ENCODE data around the gene GRIN1. TPM values are rescaled to one million over a fixed set of nuclear protein-coding genes. Genes with fewer than 3 reads are reported as not detected.

GRIN1 gene
- polyA plus RNA-seq, 2 of the 4 experiments (the other 2 are of a cell fraction) = 0.13 to 0.45 TPM

DNA sequence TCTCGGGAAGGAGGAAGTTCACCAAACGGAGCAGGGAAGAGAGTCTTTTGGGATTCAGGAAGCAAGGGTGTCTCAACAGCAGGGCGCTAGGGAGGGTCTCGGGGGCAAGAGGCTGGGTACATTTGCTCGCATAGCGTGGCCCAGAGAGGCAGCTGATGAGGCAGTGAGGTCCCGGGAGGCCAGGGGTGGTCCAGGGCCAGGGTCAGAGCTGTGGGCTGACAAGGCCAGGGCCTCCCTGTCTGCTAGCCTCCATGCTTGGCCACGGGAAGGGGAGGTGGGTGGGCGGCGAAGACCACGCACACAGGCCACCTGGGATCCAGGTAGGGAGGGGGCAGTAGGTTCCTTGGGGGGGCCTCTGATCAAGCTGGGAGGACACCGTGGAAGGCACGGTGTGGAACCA lies 72.6 kb downstream of the GRIN1 start:
- no peaks in the 10 kb centered on the region for H3K9me3 ChIP-seq
- WGBS (ENCODE audit: missing lambda C conversion rate) = 84% methylated on average over 13 of the region's 13 CpGs
- no peak for FAIRE-seq
- peaks cover 7% of the 10 kb centered on the region for H3K4me1 ChIP-seq
- POLR2A ChIA-PET = no interaction called here
- H3K4me3 ChIP-seq = no peak overlapping the region
- no peak for ATAC-seq
- no peak overlapping the region for H3K27ac ChIP-seq
- 0 out of 5 replicates have a peak, but pooled peaks of 1 of the 2 experiments have one; percentile 4 for TF ChIP-seq JUN (IDR thresholded peaks at IDR 0.05)
- TF ChIP-seq FOSB (CRISPR knock-in tag; IDR thresholded peaks at IDR 0.05) = no peak
- TF ChIP-seq ESRRA (IDR thresholded peaks at IDR 0.05; ENCODE audit: borderline replicate concordance, low read length) = no peak
- no peak for DNase-seq (ENCODE audit: low read depth in 1 of 2, low spot score in 1 of 2)
- H3K4me2 ChIP-seq = no peak overlapping the region
- CTCF ChIA-PET = interaction anchor here (1.5 to 9.9 kb wide), 4 partner anchors 16 to 33 kb away, joined by 3 to 71 read pairs (median 11); partner anchors contain the start of genes RNF224, SSNA1 and TUBB4B

DNA sequence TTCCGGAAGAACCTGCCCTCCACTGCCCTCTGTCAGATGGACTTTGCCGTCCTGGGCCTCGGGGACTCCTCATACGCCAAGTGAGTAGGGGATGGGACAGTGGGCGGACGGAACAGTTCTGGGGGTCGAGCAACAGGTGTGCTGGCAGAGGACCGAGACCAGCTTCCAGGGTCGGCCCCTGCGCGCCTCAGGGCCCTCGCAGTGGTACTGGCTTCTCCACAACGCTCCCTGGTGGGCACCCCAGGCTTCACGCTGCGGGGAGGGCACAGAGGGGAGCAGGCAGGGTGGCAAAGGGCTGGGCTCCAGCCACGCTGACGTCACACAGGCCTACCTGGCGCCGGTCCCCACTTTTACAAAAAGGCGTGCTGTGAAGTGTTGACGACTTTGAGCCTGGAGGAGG lies 73.6 kb downstream of the GRIN1 start:
- peak in 1 of 2 experiments; percentile 36; a peak in 3 of 6 replicates for ATAC-seq
- H3K27ac ChIP-seq = no peak overlapping the region
- peaks cover 9% of the 10 kb centered on the region for H3K4me1 ChIP-seq
- FAIRE-seq = no peak
- ChIA-PET CTCF (interaction anchor here (0.9 to 9.9 kb wide), 7 partner anchors 11 to 145 kb away, joined by 3 to 71 read pairs (median 4); partner anchors contain the start of genes RNF224, SSNA1 and TUBB4B), POLR2A (no interaction called here)
- no peak overlapping the region for H3K4me3 ChIP-seq
- 86% methylated on average over 19 of the region's 21 CpGs for WGBS (ENCODE audit: missing lambda C conversion rate)
- no peak overlapping the region for H3K4me2 ChIP-seq
- TF ChIP-seq MYC (IDR thresholded peaks at IDR 0.05; ENCODE audit: borderline replicate concordance, low read length) = no peak
- TF ChIP-seq, protein P1, sequence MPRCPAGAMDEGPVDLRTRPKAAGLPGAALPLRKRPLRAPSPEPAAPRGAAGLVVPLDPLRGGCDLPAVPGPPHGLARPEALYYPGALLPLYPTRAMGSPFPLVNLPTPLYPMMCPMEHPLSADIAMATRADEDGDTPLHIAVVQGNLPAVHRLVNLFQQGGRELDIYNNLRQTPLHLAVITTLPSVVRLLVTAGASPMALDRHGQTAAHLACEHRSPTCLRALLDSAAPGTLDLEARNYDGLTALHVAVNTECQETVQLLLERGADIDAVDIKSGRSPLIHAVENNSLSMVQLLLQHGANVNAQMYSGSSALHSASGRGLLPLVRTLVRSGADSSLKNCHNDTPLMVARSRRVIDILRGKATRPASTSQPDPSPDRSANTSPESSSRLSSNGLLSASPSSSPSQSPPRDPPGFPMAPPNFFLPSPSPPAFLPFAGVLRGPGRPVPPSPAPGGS (IDR thresholded peaks at IDR 0.05) = no peak
- TF ChIP-seq ELK1 (IDR thresholded peaks at IDR 0.05; ENCODE audit: low read depth, low read length) = no peak
- no peak for TF ChIP-seq ZSCAN20 (CRISPR knock-in tag; IDR thresholded peaks at IDR 0.05)
- TF ChIP-seq, protein P2, sequence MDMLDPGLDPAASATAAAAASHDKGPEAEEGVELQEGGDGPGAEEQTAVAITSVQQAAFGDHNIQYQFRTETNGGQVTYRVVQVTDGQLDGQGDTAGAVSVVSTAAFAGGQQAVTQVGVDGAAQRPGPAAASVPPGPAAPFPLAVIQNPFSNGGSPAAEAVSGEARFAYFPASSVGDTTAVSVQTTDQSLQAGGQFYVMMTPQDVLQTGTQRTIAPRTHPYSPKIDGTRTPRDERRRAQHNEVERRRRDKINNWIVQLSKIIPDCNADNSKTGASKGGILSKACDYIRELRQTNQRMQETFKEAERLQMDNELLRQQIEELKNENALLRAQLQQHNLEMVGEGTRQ (IDR thresholded peaks at IDR 0.05) = no peak
- no peak for TF ChIP-seq HOXB13 (CRISPR knock-in tag; IDR thresholded peaks at IDR 0.05; ENCODE audit: low read depth)
- no peak for TF ChIP-seq NPAS2 (CRISPR knock-in tag; IDR thresholded peaks at IDR 0.05; ENCODE audit: borderline replicate concordance)
- no peak for TF ChIP-seq HDAC2 (IDR thresholded peaks at IDR 0.05)
- TF ChIP-seq ZC3H11A (IDR thresholded peaks at IDR 0.05) = no peak
- no peak for TF ChIP-seq ZFP36 (IDR thresholded peaks at IDR 0.05; ENCODE audit: borderline replicate concordance, partially characterized antibody)
- no peak for TF ChIP-seq RARB (CRISPR knock-in tag; IDR thresholded peaks at IDR 0.05)
- TF ChIP-seq HEYL (CRISPR knock-in tag; IDR thresholded peaks at IDR 0.05) = no peak
- no peak for TF ChIP-seq CBX8 (IDR thresholded peaks at IDR 0.05)
- TF ChIP-seq MAFK (IDR thresholded peaks at IDR 0.05; ENCODE audit: partially characterized antibody) = no peak
- no peak for TF ChIP-seq EHMT2 (IDR thresholded peaks at IDR 0.05; ENCODE audit: low read depth)
- no peaks in the 10 kb centered on the region for H3K9me3 ChIP-seq
- no peak for DNase-seq (ENCODE audit: low read depth in 1 of 2, low spot score in 1 of 2)

DNA sequence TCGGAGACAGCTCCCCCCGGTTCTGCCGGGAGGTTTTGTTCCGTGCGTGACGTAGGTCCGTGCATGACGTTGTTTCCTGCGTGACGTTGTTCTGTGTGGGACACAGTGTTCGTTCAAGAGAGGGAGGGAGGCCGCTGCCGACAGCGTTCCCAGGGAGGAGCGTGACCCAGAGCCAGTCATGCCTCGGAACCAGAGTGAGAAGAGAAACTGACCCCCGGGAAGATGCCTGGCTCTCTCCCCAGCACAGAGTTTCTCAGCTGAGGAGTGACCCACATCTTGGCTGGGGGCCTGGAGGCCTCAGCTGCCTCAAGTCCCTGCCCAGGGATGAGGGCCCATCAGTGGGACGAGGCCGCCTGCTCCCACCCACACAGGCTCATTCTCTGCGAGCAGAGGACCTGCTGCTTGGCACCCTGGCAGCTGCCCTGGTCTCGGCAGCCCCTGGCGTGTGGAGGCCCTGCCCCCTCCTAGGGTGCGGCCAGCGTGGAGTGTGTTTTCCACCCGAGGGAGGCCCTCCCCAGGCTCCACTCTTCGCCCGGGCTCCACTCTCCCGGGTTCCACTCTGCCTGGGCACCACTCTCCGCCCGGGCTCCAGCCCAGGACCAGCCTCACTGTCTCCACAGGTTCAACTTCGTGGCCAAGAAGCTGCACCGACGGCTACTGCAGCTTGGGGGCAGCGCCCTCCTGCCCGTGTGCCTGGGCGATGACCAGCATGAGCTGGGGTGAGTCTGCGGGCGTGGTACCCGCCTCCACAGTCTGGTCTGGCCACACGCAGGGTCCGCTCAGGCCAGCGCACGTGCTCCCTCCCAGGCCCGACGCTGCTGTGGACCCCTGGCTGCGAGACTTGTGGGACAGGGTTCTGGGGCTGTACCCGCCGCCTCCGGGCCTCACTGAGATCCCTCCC lies 74.5 kb downstream of the GRIN1 start:
- WGBS (ENCODE audit: missing lambda C conversion rate) = 91% methylated on average over 39 of the region's 49 CpGs
- ChIA-PET CTCF (interaction anchor here (1.0 to 9.9 kb wide), 10 partner anchors 11 to 95 kb away, joined by 3 to 71 read pairs (median 4); partner anchors contain the start of genes CYSRT1, RNF224, SSNA1 and TUBB4B), POLR2A (interaction anchor here (1.1 to 1.4 kb wide), 2 partner anchors 13 to 27 kb away, joined by 4 to 6 read pairs; partner anchors contain the start of genes TPRN and TUBB4B)
- peak in 1 of 2 experiments; percentile 31; a peak in 1 of 5 replicates for TF ChIP-seq RAD21 (conservative IDR thresholded peaks at IDR 0.05 in 1 of 2, IDR thresholded peaks at IDR 0.05 in 1 of 2)
- TF ChIP-seq FOXS1 (CRISPR knock-in tag; IDR thresholded peaks at IDR 0.05) = no peak
- TF ChIP-seq, protein P1 (IDR thresholded peaks at IDR 0.05) = no peak
- TF ChIP-seq MYC (IDR thresholded peaks at IDR 0.05; ENCODE audit: borderline replicate concordance, low read length) = no peak
- no peak for TF ChIP-seq HOXB5 (CRISPR knock-in tag; IDR thresholded peaks at IDR 0.05)
- TF ChIP-seq POLR2AphosphoS2 (conservative IDR thresholded peaks at IDR 0.05; ENCODE audit: low read length) = no peak
- TF ChIP-seq JUNB (IDR thresholded peaks at IDR 0.05) = no peak
- TF ChIP-seq NPAS2 (CRISPR knock-in tag; IDR thresholded peaks at IDR 0.05; ENCODE audit: borderline replicate concordance) = no peak
- TF ChIP-seq, protein P3, sequence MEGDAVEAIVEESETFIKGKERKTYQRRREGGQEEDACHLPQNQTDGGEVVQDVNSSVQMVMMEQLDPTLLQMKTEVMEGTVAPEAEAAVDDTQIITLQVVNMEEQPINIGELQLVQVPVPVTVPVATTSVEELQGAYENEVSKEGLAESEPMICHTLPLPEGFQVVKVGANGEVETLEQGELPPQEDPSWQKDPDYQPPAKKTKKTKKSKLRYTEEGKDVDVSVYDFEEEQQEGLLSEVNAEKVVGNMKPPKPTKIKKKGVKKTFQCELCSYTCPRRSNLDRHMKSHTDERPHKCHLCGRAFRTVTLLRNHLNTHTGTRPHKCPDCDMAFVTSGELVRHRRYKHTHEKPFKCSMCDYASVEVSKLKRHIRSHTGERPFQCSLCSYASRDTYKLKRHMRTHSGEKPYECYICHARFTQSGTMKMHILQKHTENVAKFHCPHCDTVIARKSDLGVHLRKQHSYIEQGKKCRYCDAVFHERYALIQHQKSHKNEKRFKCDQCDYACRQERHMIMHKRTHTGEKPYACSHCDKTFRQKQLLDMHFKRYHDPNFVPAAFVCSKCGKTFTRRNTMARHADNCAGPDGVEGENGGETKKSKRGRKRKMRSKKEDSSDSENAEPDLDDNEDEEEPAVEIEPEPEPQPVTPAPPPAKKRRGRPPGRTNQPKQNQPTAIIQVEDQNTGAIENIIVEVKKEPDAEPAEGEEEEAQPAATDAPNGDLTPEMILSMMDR (IDR thresholded peaks at IDR 0.05) = peak; percentile 11; the same call in 1 of the 3 replicates
- FAIRE-seq (no peak), DNase-seq (ENCODE audit: low read depth in 1 of 2, low spot score in 1 of 2) (no peak), ATAC-seq (peak in 1 of 2 experiments; percentile 35; a peak in 3 of 6 replicates)
- H3K9me3 ChIP-seq = no peaks in the 10 kb centered on the region
- peaks cover 16% of the 10 kb centered on the region for H3K4me1 ChIP-seq
- no peak overlapping the region for H3K4me2 ChIP-seq
- H3K4me3 ChIP-seq = no peak overlapping the region
- no peak overlapping the region for H3K27ac ChIP-seq
